HepG2 (cell line): ENCODE data around the gene CLEC16A. TPM values are rescaled to one million over a fixed set of nuclear protein-coding genes. Genes with fewer than 3 reads are reported as not detected.

Experiments used
- ATAC-seq: fragments of 200-7000 bp; cut with Tn5 transposase; 3 replicates; pipeline ENCODE4 v1.9.1; 2020; ENCODE audit warnings: mild to moderate bottlenecking, moderate library complexity
- BruUV-seq: library from RNA; stranded (reverse); fragments of 400-500 nt; replicated peaks from 2 replicates; lab custom pipeline; 2021; lab: Mats Ljungman, UMichigan
- CTCF ChIA-PET: fragments of 300-600 bp; formaldehyde crosslinking; extraction: SDS; loops from one replicate; lab custom pipeline; 2021; ENCODE audit warnings: low total read pairs, inconsistent platforms, low intra/inter-chr PET ratio; lab: Yijun Ruan, JAX
- POLR2A ChIA-PET: fragments of 350-600 bp; sonication (Branson Sonifier 250); formaldehyde crosslinking; loops from one replicate; lab custom pipeline; 2020; ENCODE audit warnings: antibody characterized with exemption, inconsistent platforms; lab: Yijun Ruan, JAX
- DNase-seq: peaks from one replicate; pipeline ENCODE4 v3.0.0-alpha.2; 2015; ENCODE audit warnings: low spot score
- FAIRE-seq: peaks from 3 replicates; lab custom pipeline; 2011; peaks lifted over from hg19 to GRCh38; lab: Jason Lieb, UNC
- H2AFZ ChIP-seq: one replicate; pipeline ENCODE4 v1.6.1; 2011; ENCODE audit warnings: low read length, inconsistent platforms
- H3K27ac ChIP-seq: fragments of 300-600 bp; 3 replicates; pipeline ENCODE4 v1.8.0; 2011; ENCODE audit warnings: mixed run types, mild to moderate bottlenecking, mixed read lengths, low read length, inconsistent platforms; ENCODE audit not compliant: insufficient read depth; ENCODE audit errors: extremely low read length
- H3K27me3 ChIP-seq, 2 experiments: fragments of 200-600 bp in 1 of 2; 2 replicates in 1 of 2; 3 replicates in 1 of 2; pipeline versions ENCODE4 v1.6.0 to v1.8.0; 2011; ENCODE audit warnings: low read length in 2 of 2, mild to moderate bottlenecking in 2 of 2, moderate library complexity in 2 of 2, inconsistent platforms in 1 of 2; ENCODE audit not compliant: insufficient read depth in 2 of 2, control insufficient read depth in 1 of 2
- H3K36me3 ChIP-seq, 2 experiments: fragments of 200-600 bp in 1 of 2; replicated peaks in 1 of 2; 2 replicates in 1 of 2; 3 replicates in 1 of 2; pipeline versions ENCODE4 v1.5.1 to v1.8.0; 2011; ENCODE audit warnings: low read length in 2 of 2, inconsistent platforms in 1 of 2; ENCODE audit not compliant: insufficient read depth in 2 of 2, control insufficient read depth in 1 of 2
- H3K4me1 ChIP-seq: 2 replicates; pipeline ENCODE4 v1.5.1; 2012; ENCODE audit warnings: low read length, inconsistent platforms; ENCODE audit not compliant: insufficient read depth
- H3K4me2 ChIP-seq: 2 replicates; pipeline ENCODE4 v1.6.0; 2011; ENCODE audit warnings: low read depth, low read length, inconsistent platforms
- H3K4me3 ChIP-seq, 3 experiments: fragments of 200-600 bp in 1 of 3; sonication (generic), shearing (Covaris generic) in 1 of 3; replicated peaks in 1 of 3; 2 replicates each; pipeline ENCODE4 v1.5.1; 2011 to 2016; ENCODE audit warnings: low read length in 3 of 3, inconsistent platforms in 2 of 3, low read depth in 2 of 3, mild to moderate bottlenecking in 2 of 3, control low read depth in 1 of 3, mixed read lengths in 1 of 3; ENCODE audit not compliant: insufficient read depth in 1 of 3
- H3K79me2 ChIP-seq: one replicate; pipeline ENCODE4 v1.6.1; 2011; ENCODE audit warnings: low read length, inconsistent platforms; ENCODE audit not compliant: insufficient read depth
- H3K9ac ChIP-seq: 2 replicates; pipeline ENCODE4 v1.6.0; 2011; ENCODE audit warnings: mild to moderate bottlenecking, low read depth, low read length, inconsistent platforms; ENCODE audit not compliant: insufficient read depth
- H3K9me3 ChIP-seq: 2 replicates; pipeline ENCODE4 v1.5.1; 2012; ENCODE audit warnings: mild to moderate bottlenecking, low read length
- H4K20me1 ChIP-seq: 2 replicates; pipeline ENCODE4 v1.6.0; 2011; ENCODE audit warnings: inconsistent platforms, mild to moderate bottlenecking, low read length, moderate library complexity; ENCODE audit not compliant: insufficient read depth
- ARHGAP35 ChIP-seq: sonication (generic); formaldehyde crosslinking; IDR thresholded peaks from 2 replicates; pipeline ENCODE4 v1.9.0; 2022; ENCODE audit warnings: mild to moderate bottlenecking, inconsistent platforms, moderate library complexity, missing genetic modification reagents, borderline replicate concordance
- CEBPG ChIP-seq: IDR thresholded peaks from 2 replicates; pipeline ENCODE4 v1.6.1; 2016
- ELF3 ChIP-seq: IDR thresholded peaks from 2 replicates; pipeline ENCODE4 v1.6.1; 2016; ENCODE audit warnings: missing genetic modification reagents, missing compliant biosample characterization
- FOXP1 ChIP-seq, 2 experiments: fragments of 450-650 bp in 1 of 2; IDR thresholded peaks; 2 replicates each; pipeline ENCODE4 v1.6.1; 2017 to 2018; ENCODE audit warnings: antibody characterized with exemption in 1 of 2
- MIXL1 ChIP-seq: IDR thresholded peaks from 2 replicates; pipeline ENCODE4 v1.6.1; 2016
- NCOA1 ChIP-seq: sonication (generic); formaldehyde crosslinking; IDR thresholded peaks from 2 replicates; pipeline ENCODE4 v1.9.0; 2021; ENCODE audit warnings: missing genetic modification reagents
- NONO ChIP-seq, 2 experiments: fragments of 450-650 bp in 1 of 2; sonication (generic) in 1 of 2; formaldehyde crosslinking in 1 of 2; IDR thresholded peaks in 1 of 2; conservative IDR thresholded peaks in 1 of 2; 2 replicates each; pipeline versions ENCODE4 v1.6.1 to v1.8.0; 2017 to 2022; ENCODE audit warnings: mild to moderate bottlenecking in 1 of 2, missing genetic modification reagents in 1 of 2, moderate library complexity in 1 of 2
- NRL ChIP-seq: sonication (generic); formaldehyde crosslinking; IDR thresholded peaks from 2 replicates; pipeline ENCODE4 v1.5.0; 2020; ENCODE audit warnings: missing genetic modification reagents, mild to moderate bottlenecking, moderate library complexity, borderline replicate concordance
- PCBP1 ChIP-seq: fragments of 200-400 bp; formaldehyde crosslinking; IDR thresholded peaks from 2 replicates; pipeline ENCODE4 v1.6.1; 2017; ENCODE audit warnings: mild to moderate bottlenecking, low read depth, low read length, borderline replicate concordance
- RORA ChIP-seq: sonication (generic); formaldehyde crosslinking; IDR thresholded peaks from 2 replicates; pipeline ENCODE4 v1.5.0; 2020; ENCODE audit warnings: mild to moderate bottlenecking, missing genetic modification reagents, moderate library complexity
- SNAPC5 ChIP-seq: sonication (generic); formaldehyde crosslinking; IDR thresholded peaks from 2 replicates; pipeline ENCODE4 v1.8.1; 2023; ENCODE audit warnings: mild to moderate bottlenecking, missing genetic modification reagents, borderline replicate concordance
- TBL1XR1 ChIP-seq: fragments of 150-350 bp; IDR thresholded peaks from 2 replicates; pipeline ENCODE4 v1.6.1; 2014; ENCODE audit warnings: borderline replicate concordance, low read length; ENCODE audit not compliant: partially characterized antibody
- THAP11 ChIP-seq: IDR thresholded peaks from 2 replicates; pipeline ENCODE4 v1.6.1; 2016; ENCODE audit warnings: missing biosample characterization, missing genetic modification reagents
- ZBTB25 ChIP-seq: IDR thresholded peaks from 2 replicates; pipeline ENCODE4 v1.6.1; 2018; ENCODE audit warnings: missing genetic modification reagents
- ZGPAT ChIP-seq: IDR thresholded peaks from 2 replicates; pipeline ENCODE4 v1.6.1; 2016; ENCODE audit warnings: mild to moderate bottlenecking
- ZNF30 ChIP-seq: sonication (generic); formaldehyde crosslinking; IDR thresholded peaks from 2 replicates; pipeline ENCODE4 v1.5.0; 2020; ENCODE audit warnings: mild to moderate bottlenecking, missing genetic modification reagents
- ZNF350 ChIP-seq: sonication (generic); formaldehyde crosslinking; IDR thresholded peaks from 2 replicates; pipeline ENCODE4 v1.4.0; 2020; ENCODE audit warnings: mild to moderate bottlenecking, low read depth, missing genetic modification reagents, borderline replicate concordance
- ZNF768 ChIP-seq: sonication (generic); formaldehyde crosslinking; IDR thresholded peaks from 2 replicates; pipeline ENCODE4 v1.4.0; 2020; ENCODE audit warnings: missing genetic modification reagents
- WGBS: methylation state at CpG from one replicate; pipeline ENCODE4 v1.1.6; 2017; ENCODE audit warnings: low lambda C conversion rate; 5-methylcytosine and 5-hydroxymethylcytosine counted together
- in situ Hi-C: cut with HindIII; loops from 2 replicates; pipeline ENCODE4 v1.10.0; 2017; ENCODE audit warnings: low pct_unique_long_range_greater_than_20kb; ENCODE audit not compliant: extremely low pct_ligation_motif_present
- intact Hi-C: fragments of 100-400 bp; cut with micrococcal nuclease; formaldehyde crosslinking; loops from one replicate; pipeline ENCODE4 v1.10.0; 2022; ENCODE audit not compliant: unreplicated experiment
- polyA plus RNA-seq, 8 experiments: library from polyadenylated mRNA; depleted of rRNA in 3 of 8; stranded (reverse) in 7 of 8; unstranded in 1 of 8; fragments of >200 nt; fragmentation: Illumina TruSeq in 4 of 8; extraction: Trizol in 4 of 8; gene quantifications; 2 replicates each; pipeline versions ENCODE4 v1.2.1 to v1.2.3, GENCODE V29; 2011 to 2016; ENCODE audit warnings: low read depth in 4 of 8, missing spikeins in 1 of 8, mixed read lengths in 1 of 8; ENCODE audit not compliant: insufficient read depth in 1 of 8
- total RNA-seq, 5 experiments: library from RNA; depleted of rRNA; stranded (reverse); fragments of >200 nt; fragmentation: Illumina TruSeq; extraction: Trizol; gene quantifications; 2 replicates each; pipeline ENCODE4 v1.2.3, GENCODE V29; 2016; ENCODE audit warnings: low read depth in 1 of 5

The CLEC16A gene
- total and polyA plus RNA-seq, 2 of the 13 experiments (the other 11 are each of a cell fraction or from before 2014, with no cell fraction given) = 8.5 to 10.3 TPM

GRCh38 chr16:11056090-11056992, 112.0 kb downstream of the CLEC16A start (continued):
- TF ChIP-seq FOXP1 (IDR thresholded peaks at IDR 0.05) = no peak
- TF ChIP-seq FOXP1 (CRISPR knock-in tag; IDR thresholded peaks at IDR 0.05) = peak; percentile 29; the same call in 1 of the 2 replicates
- peak; percentile 87 for TF ChIP-seq CEBPG
- 0 out of 2 replicates have a peak, but pooled peaks have one; percentile 37 for TF ChIP-seq ZBTB25 (CRISPR knock-in tag)
- TF ChIP-seq TBL1XR1 = no peak
- 0 out of 2 replicates have a peak, but pooled peaks have one; percentile 40 for TF ChIP-seq ELF3 (CRISPR knock-in tag)
- peak; percentile 27; the same call in 1 of the 2 replicates for TF ChIP-seq THAP11 (CRISPR knock-in tag)
- TF ChIP-seq, all 625 proteins: peak for 25

GRCh38 chr16:11056993-11057649, 112.8 kb downstream of the CLEC16A start:
- 93% methylated on average over 12 of the region's 12 CpGs for WGBS
- Histone ChIP-seq H3K79me2 (no peaks in the 10 kb centered on the region), H3K27ac (no peak overlapping the region), H2AFZ (no peak overlapping the region), H3K4me2 (no peak overlapping the region), H3K4me1 (peaks cover 17% of the 10 kb centered on the region), H4K20me1 (no peaks in the 10 kb centered on the region), H3K27me3 (no peaks in the 10 kb centered on the region), H3K4me3 (no peak overlapping the region), H3K9me3 (no peaks in the 10 kb centered on the region), H3K36me3 (no peaks in the 10 kb centered on the region; a peak in 2 of 5 replicates), H3K9ac (no peak overlapping the region)
- CTCF ChIA-PET = no interaction called here
- no peak for ATAC-seq
- POLR2A ChIA-PET = no interaction called here
- in situ Hi-C loops = no loop called here
- no peak for DNase-seq
- BruUV-seq = no TSS peak
- intact Hi-C loops = no loop called here
- FAIRE-seq = no peak
- TF ChIP-seq RORA (CRISPR knock-in tag) (no peak), ZGPAT (CRISPR knock-in tag) (no peak), PCBP1 (no peak), ZNF768 (CRISPR knock-in tag) (peak; percentile 40; the same call in 1 of the 2 replicates), NCOA1 (CRISPR knock-in tag) (no peak), ZNF350 (CRISPR knock-in tag) (no peak), NRL (CRISPR knock-in tag) (0 out of 2 replicates have a peak, but pooled peaks have one; percentile 39), ZNF30 (CRISPR knock-in tag) (no peak), ARHGAP35 (CRISPR knock-in tag) (no peak), MIXL1 (CRISPR knock-in tag) (no peak), SNAPC5 (no peak), NONO (IDR thresholded peaks at IDR 0.05) (no peak), NONO (CRISPR knock-in tag; conservative IDR thresholded peaks at IDR 0.05) (0 out of 2 replicates have a peak, but pooled peaks have one; percentile 17)
